ENCODE measurements around the gene PEF1.

The PEF1 gene

GRCh38 chr1:31639543-31639942 is 5.1 kb downstream of the PEF1 start:
- H3K27ac ChIP-seq (ENCODE audit: low read depth, low read length), result no peak overlapping the region
- H3K27me3 ChIP-seq (ENCODE audit: low read length), result no peaks in the 10 kb centered on the region
- no peak for TF ChIP-seq EZH2phosphoT487 (conservative IDR thresholded peaks at IDR 0.05; ENCODE audit: low read length)
- no peak for TF ChIP-seq CTCF (IDR thresholded peaks at IDR 0.05; ENCODE audit: insufficient read depth, low read length, poor library complexity, severe bottlenecking)
- peaks cover 74% of the 10 kb centered on the region for H3K79me2 ChIP-seq (ENCODE audit: insufficient read depth, low read length)
- no peaks in the 10 kb centered on the region for H3K9me2 ChIP-seq (replicated peaks; ENCODE audit: insufficient read depth, low read length)
- no peaks in the 10 kb centered on the region for H3F3A ChIP-seq (ENCODE audit: insufficient read depth)
- no peaks in the 10 kb centered on the region for H3K36me3 ChIP-seq (ENCODE audit: low read length)
- H3K9me3 ChIP-seq (ENCODE audit: insufficient read depth, low read length), result no peaks in the 10 kb centered on the region
- no peak overlapping the region for H2AFZ ChIP-seq (ENCODE audit: low read depth, low read length, severe bottlenecking)
- H4K20me1 ChIP-seq (ENCODE audit: low read depth, low read length), result no peaks in the 10 kb centered on the region
- H3K9ac ChIP-seq (ENCODE audit: low read length), result no peak overlapping the region
- H3K4me3 ChIP-seq (ENCODE audit: insufficient read depth, low read length, poor library complexity, severe bottlenecking), result no peak overlapping the region
- no peak overlapping the region for H3K4me2 ChIP-seq (ENCODE audit: low read depth, low read length, poor library complexity, severe bottlenecking)

GRCh38 chr1:31637915-31638673 is 6.6 kb downstream of the PEF1 start:
- Histone ChIP-seq H2AFZ (ENCODE audit: low read depth, low read length, severe bottlenecking) (no peak overlapping the region), H3K4me3 (ENCODE audit: insufficient read depth, low read length, poor library complexity, severe bottlenecking) (no peak overlapping the region), H3K4me2 (ENCODE audit: low read depth, low read length, poor library complexity, severe bottlenecking) (no peak overlapping the region), H3K9me3 (ENCODE audit: insufficient read depth, low read length) (no peaks in the 10 kb centered on the region), H3K79me2 (ENCODE audit: insufficient read depth, low read length) (peaks cover 66% of the 10 kb centered on the region), H3F3A (ENCODE audit: insufficient read depth) (no peaks in the 10 kb centered on the region), H3K36me3 (ENCODE audit: low read length) (no peaks in the 10 kb centered on the region), H3K9ac (ENCODE audit: low read length) (no peak overlapping the region), H4K20me1 (ENCODE audit: low read depth, low read length) (no peaks in the 10 kb centered on the region), H3K27ac (ENCODE audit: low read depth, low read length) (no peak overlapping the region), H3K9me2 (replicated peaks; ENCODE audit: insufficient read depth, low read length) (no peaks in the 10 kb centered on the region), H3K27me3 (ENCODE audit: low read length) (no peaks in the 10 kb centered on the region)
- TF ChIP-seq CTCF (IDR thresholded peaks at IDR 0.05; ENCODE audit: insufficient read depth, low read length, poor library complexity, severe bottlenecking) (no peak), EZH2phosphoT487 (conservative IDR thresholded peaks at IDR 0.05; ENCODE audit: low read length) (no peak)

GRCh38 chr1:31633117-31633516 is 11.6 kb downstream of the PEF1 start:
- Histone ChIP-seq H3K79me2 (ENCODE audit: insufficient read depth, low read length) (peaks cover 30% of the 10 kb centered on the region), H3K27me3 (ENCODE audit: low read length) (no peaks in the 10 kb centered on the region), H4K20me1 (ENCODE audit: low read depth, low read length) (no peaks in the 10 kb centered on the region), H3K27ac (ENCODE audit: low read depth, low read length) (no peak overlapping the region), H3K4me3 (ENCODE audit: insufficient read depth, low read length, poor library complexity, severe bottlenecking) (no peak overlapping the region), H3K36me3 (ENCODE audit: low read length) (no peaks in the 10 kb centered on the region), H3K9me2 (replicated peaks; ENCODE audit: insufficient read depth, low read length) (no peaks in the 10 kb centered on the region), H3K9ac (ENCODE audit: low read length) (no peak overlapping the region), H3K9me3 (ENCODE audit: insufficient read depth, low read length) (no peaks in the 10 kb centered on the region), H3K4me2 (ENCODE audit: low read depth, low read length, poor library complexity, severe bottlenecking) (no peak overlapping the region), H2AFZ (ENCODE audit: low read depth, low read length, severe bottlenecking) (no peak overlapping the region), H3F3A (ENCODE audit: insufficient read depth) (no peaks in the 10 kb centered on the region)
- TF ChIP-seq CTCF (IDR thresholded peaks at IDR 0.05; ENCODE audit: insufficient read depth, low read length, poor library complexity, severe bottlenecking) (no peak), EZH2phosphoT487 (conservative IDR thresholded peaks at IDR 0.05; ENCODE audit: low read length) (no peak)
